Subcutaneous adipose tissue (tissue), 4 donors: Measurements from ENCODE around the gene AGAP1. TPM values are rescaled to one million over a fixed set of nuclear protein-coding genes. Genes with fewer than 3 reads are reported as not detected.

Experiments used
- CTCF ChIP-seq: fragments of 450-650 bp; IDR thresholded peaks from one replicate; pipeline ENCODE4 v1.5.1; 2016; ENCODE audit warnings: low read depth, mild to moderate bottlenecking, control low read depth, antibody characterized with exemption, moderate library complexity
- total RNA-seq, 4 donors: library from RNA; depleted of rRNA; stranded (reverse); fragments of >200 nt; gene quantifications; one replicate each; pipeline ENCODE4 v1.1.0, GENCODE V29; 2016

AGAP1 gene
- total RNA-seq, 4 donors from 2014 or later: 13.6 to 26.3 (median 23.6) TPM

GRCh38 chr2:236107942-236108625, 614.2 kb downstream of the AGAP1 start:
- no peak for TF ChIP-seq CTCF

DNA sequence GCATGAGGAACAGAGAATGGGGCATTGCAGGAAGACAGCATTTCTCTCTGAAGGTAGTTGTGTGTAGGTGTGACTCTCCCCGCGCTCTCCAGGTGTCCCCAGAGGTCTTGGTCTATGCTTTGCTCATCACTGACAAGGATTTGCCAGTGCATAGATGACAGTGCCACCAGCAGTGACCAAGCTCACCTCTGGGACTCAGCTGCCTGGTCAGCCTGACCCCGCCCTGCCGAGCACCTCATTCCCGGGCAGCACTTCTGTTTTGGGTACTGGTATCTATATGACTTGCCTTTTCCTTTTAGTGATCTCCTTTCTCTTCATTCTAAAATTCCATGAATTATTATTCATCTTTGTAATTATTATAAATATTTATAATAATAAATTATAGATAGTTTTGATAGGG, 615.2 kb downstream of the AGAP1 start:
- no peak for TF ChIP-seq CTCF

- TF ChIP-seq CTCF: no peak
Observed at GRCh38 chr2:236109473-236109872, 615.6 kb downstream of the AGAP1 start.

DNA sequence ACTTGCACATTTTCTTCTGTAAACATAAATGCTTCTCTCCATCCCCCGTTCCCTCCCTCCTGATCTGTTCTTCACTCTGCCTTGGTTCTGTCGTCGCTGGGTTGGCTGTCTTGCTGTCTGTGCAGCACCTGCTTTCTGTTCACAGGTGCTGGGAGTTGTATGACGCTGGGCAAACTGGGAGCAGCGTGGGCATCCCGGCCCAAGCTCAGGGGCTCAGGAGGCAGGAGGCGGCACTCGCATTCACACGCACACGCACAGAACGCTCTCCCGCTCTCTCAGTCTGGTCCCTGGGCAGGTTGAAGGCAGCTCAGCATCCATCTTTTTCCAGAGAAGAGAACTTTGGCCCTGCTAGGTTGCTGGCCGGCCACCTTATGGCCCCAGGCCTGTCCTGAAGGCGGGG, 618.6 kb downstream of the AGAP1 start:
- no peak for TF ChIP-seq CTCF

DNA sequence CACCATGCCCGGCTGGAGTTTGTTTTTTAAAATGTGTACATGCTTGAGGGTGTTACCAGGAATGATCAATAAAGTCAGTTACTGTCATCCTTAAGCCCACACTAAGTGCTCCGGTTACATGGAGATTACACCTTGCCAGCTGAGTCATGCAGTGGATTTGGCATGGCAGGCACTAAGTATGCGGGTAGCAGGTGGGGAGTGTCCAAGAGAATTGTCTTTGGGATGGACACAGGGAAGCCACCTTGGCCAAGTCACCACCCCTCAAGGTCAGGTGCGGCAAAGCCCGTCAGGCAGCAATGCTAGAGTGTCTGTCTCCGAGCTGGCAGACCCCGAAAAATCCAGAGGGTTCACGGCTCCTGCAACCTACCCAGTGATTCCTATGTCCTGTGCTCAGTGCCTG, 619.6 kb downstream of the AGAP1 start:
- no peak for TF ChIP-seq CTCF

DNA sequence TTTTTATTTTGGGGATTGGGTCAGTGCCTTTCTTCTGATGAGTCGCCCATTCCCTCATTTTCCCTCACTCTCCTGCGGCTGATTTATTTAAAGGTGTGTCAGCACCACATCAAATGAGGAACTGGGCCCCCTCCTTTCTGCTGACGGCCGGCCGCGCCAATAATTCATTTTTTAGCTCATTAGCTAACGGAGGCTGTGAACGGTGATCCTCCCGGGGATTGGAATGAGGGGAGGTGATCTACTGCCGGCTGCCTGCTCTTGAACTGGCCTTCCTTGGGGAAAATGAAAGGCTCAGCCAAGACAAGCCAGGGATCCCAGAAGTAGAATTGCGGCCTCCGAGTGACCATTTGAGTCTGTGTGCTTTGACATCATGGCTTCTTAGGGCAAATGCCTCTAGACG, 620.1 kb downstream of the AGAP1 start:
- TF ChIP-seq CTCF: no peak

DNA sequence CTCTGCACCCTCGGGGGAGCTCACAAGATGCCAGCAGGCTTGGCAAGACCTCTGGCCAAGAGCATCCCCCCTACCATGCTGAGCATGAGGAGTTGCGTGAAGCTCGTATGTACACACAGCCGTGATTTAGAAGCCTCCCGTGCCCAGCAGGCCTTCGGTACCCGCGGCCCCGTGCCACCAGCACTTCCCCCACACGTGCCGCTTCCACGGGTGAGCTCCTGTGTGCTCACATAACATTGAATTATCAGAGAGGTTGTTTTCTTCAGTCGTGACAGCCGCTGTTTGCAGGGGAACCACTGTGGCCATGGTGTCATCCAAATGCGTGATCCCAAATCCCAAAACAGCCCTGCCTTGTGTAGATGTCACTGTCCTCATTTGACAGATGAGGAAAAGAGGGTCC, 621.1 kb downstream of the AGAP1 start:
- TF ChIP-seq CTCF: no peak
